LHCN-M2 (cell line): ENCODE measurements around the gene TFF1. TPM values are rescaled to one million over a fixed set of nuclear protein-coding genes. Genes with fewer than 3 reads are reported as not detected.

Source experiments
- DNase-seq: peaks from one replicate; pipeline ENCODE4 v3.0.0-alpha.2; 2012; ENCODE audit warnings: low read depth
- total RNA-seq: library from RNA; depleted of rRNA; stranded (reverse); fragments of >200 nt; gene quantifications from 2 replicates; pipeline ENCODE4 v1.2.3, GENCODE V29; 2014

Gene TFF1
- total RNA-seq, 1 experiment from 2014 or later = not detected

GRCh38 chr21:42398436-42399028 lies 32.2 kb upstream of the TFF1 start:
- no peak for DNase-seq

GRCh38 chr21:42397746-42398394 lies 31.5 kb upstream of the TFF1 start:
- DNase-seq = no peak

GRCh38 chr21:42396799-42397745 lies 30.7 kb upstream of the TFF1 start:
- DNase-seq = no peak

- DNase-seq = no peak
Observed at GRCh38 chr21:42395905-42396651, 29.7 kb upstream of the TFF1 start, which contains the start of gene TMPRSS3. Gene TMPRSS3 (minus strand): TSS chr21:42396052. CDS start chr21:42395417, 635 bp downstream.

DNA sequence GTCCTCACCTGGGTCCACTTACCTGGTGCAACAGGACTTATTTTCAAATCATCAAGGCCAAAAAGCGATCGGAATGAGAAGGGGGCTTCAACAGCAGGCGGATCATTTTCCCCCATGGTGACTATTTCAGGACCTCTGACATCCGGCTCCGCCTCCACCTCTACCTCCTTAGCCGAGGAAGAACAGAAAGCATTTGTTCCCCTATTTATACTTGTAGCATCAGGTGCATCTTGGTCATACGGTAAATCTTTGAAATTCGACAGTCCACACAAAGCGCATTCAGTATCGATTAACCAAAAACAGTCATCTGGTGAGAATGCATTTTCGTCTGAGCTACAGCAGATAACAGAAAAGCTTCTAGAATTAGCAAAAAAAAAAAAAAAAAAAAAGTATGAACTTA lies 29.0 kb upstream of the TFF1 start:
- DNase-seq = no peak

DNA sequence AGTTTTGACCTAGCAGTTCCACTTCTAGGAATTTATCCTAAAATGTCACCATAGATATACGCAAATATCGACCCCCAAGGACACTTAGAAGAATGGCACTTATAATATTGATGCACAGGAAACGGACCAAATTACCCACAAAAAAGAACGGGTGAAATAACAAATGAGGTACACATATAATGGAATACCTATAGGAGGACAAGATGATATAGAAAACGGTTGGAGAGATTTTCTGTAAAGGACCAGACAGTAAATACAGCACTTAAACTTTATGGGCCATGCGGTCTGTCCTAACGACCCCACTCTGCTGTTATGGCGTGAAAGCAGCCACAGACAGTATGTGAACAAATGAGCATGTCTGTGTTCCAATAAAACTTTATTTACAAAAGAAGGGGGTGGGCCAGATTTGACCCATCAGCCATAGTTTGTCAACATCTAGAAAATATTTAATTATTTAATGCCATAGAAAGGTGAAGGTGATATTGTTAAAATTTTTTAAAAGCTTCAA lies 27.2 kb upstream of the TFF1 start:
- DNase-seq = no peak

DNA sequence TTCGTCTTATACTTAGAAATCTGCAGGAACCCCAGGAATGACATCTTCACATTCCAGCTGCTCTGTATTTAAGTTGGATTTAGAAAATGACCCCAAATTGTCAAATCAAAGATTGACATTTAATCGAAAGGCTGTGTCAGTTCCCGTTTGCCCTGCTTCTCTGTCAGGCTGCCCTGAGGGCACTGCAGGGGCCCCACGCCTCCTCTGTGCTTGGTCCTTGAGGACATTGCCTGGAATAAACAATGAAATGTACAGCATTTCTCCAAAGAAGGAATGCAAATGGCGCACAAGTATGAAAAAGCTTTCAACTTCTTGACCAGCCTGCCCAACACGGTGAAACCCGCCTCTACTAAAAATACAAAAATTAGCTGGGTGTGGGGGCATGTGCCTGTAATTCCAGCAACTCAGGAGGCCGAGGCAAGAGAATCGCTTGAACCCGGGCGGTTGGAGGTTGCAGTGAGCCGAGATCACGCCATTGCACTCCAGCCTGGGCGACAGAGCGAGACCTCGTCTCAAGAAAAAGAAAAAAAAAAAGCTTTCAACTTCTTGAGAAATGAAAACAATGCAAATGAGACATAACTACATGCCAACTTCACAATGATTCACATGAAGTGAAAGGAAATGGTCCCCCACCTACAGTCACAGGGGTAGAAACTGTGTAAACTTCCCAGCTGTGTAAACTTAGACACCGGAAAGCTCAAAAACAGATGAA lies 26.6 kb upstream of the TFF1 start:
- DNase-seq = no peak

- no peak for DNase-seq
Observed at GRCh38 chr21:42391297-42391696, 25.0 kb upstream of the TFF1 start.

GRCh38 chr21:42390696-42391095 lies 24.4 kb upstream of the TFF1 start:
- no peak for DNase-seq

DNA sequence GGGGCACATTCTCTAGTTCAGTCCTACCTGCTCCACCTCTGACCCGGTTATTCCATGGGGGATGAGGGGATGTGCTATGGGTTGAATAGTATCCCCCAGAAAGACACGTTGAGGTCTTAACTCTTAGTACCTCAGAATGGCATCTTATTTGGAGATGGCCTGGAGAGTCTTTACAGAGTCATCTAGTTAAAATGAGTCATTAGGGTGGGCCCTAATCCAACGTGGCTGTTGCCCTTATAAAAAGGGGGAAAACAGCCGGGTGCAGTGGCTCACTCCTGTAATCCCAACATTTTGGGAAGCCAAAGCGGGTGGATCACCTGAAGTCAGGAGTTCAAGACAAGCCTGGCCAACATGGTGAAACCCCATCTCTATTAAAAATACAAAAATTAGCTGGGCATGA lies 23.9 kb upstream of the TFF1 start:
- DNase-seq = no peak

DNA sequence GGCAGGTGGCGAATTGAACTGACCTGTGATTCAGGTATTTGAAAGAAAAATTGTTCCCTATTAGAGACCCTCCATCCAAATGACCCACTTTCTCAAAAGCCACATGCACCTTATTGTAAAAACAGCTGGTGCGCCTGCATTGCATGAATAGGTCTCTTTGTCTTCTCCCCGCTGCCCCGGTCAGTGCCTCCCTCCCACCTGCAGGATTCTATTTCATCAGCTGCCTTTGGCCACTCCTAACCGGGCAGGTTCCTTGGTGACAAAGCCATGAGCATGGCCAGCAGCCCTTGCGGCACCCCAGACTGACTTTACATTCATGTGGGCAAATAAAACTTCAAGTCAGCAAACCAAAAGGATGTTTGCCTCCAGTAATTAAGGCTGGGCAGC lies 23.1 kb upstream of the TFF1 start:
- DNase-seq = no peak

GRCh38 chr21:42388740-42389448 lies 22.6 kb upstream of the TFF1 start:
- DNase-seq = no peak

GRCh38 chr21:42387843-42388340 lies 21.6 kb upstream of the TFF1 start:
- no peak for DNase-seq

DNA sequence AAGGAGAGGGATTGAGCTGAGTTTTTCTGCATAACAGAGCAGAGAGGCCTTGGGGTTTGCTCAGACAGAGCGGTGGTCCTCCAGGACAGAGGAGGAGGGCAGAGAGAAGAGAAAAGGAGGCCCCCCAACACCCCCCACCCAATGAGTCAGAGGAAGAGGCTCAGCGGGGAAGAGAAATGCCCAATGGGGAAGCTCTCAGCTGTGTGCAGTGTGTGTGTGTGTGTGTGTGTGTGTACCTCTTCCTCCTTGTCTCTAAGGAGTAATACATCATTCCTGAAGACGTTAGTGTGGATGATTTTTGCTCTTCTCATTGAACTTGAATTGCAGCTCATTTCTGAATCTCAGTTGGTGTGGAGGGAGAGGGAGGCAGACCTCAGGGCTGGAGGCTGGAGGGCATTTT lies 20.8 kb upstream of the TFF1 start:
- DNase-seq = no peak

- no peak for DNase-seq
Observed at GRCh38 chr21:42386034-42386591, 19.8 kb upstream of the TFF1 start.

DNA sequence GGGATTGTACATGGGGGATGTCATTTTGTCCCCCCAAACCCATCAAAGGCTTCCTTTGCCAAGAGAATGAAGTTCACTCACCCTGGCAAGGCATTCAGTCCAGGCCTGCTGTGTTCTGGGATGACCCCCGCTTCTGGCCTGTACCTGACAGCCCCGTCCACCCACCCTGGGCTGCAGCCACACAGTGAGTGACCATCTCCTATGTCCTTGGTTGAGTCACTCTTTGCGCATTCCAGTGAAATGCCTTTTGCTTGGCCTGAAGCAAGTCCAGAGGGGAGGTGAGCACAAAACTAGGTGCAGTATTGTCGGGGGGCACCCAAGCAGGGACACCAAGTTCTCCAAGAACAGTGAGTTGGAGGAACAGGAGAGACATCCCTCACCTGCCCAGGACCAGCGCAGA lies 19.3 kb upstream of the TFF1 start:
- no peak for DNase-seq

DNA sequence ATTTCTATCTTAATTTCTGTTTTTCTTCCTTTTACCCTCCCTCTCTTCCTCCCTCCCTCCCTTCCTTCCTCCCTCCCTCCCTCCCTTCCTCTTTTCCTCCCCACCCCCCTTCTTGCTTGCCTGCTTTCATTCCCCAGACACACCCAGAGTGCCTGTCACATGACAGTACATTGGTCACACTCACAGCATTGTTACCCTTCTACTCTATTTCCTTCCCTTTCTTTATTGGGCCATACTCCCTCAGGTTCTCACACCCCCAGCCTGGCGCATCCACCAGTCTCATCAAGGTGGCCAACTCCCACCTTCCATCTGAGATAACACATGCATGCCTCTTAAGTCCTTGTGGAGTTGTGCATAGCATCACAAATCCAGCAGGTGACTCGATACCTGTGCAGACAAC lies 18.7 kb upstream of the TFF1 start:
- DNase-seq = no peak

DNA sequence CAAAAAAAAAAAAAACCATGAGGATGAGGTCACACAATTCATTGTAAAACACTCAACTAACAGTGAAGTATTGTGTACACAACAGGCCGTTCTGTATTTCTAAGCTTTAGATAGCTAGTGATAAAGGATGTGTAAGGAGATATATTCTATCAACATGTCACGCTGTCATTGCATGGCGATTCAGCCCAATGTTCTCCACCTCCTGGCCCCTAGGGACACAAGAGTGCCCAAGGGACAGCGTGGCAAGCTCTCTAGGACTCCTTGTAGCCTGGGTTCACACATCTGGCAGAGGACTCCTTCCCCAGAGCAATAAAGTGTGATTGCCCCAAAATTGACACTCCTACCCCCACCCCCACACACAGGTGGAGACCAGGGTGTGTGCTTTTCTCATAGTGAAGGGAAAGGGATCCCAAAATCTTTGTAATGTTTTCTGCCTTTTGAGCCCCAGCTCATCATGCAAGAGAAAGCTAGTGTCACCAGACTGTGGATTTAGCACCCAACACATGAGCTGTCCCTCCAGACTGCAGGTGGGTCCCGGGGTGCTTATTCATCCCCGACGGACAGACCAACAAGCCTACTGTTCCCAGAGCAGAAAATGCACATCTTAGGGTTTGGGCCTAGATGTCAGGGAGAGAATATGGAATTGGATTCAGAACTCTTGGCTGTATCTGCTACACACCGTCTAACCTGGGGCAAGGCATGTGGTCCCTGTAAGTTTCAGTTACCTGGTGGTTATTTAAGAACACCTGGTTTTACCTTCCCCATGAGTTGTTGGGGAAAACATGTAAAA lies 18.0 kb upstream of the TFF1 start:
- no peak for DNase-seq

DNA sequence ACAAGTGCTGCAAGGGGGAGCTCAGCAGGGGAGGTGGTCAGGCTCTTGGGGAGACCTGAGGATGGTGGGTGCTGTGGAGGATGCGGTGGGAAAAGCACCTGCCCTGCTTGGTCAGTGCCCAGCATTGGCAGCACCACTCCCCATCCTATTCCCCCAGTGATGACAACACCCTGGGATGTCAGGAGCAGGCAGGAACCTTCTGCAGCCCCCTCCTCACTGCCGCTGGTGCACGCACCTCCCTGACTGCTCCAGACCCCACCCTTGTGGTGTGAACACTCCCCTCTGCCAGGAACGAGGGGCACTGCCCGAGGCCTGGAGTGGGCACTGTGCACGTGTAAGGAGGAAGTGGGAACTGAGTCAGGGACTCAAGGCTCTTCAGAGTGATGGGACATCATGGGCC lies 17.0 kb upstream of the TFF1 start:
- DNase-seq = no peak
